T-helper 1 cell treated with Interleukin-12 subunit alpha and Interleukin-12 subunit beta and Interleukin-4 antibody, amounts not matched to agents 30 μg/mL and 1 μg/mL, for 36 hours (primary cell): ENCODE data around the gene EHD1.
A peak's percentile ranks its signal among the peaks of the same experiment; 100 is the strongest.

Source experiments
- H3K27ac Mint-ChIP-seq: one replicate; pipeline ENCODE4 v1.8.0; 2021; ENCODE audit warnings: mild to moderate bottlenecking, mixed read lengths
- H3K27me3 Mint-ChIP-seq: one replicate; pipeline ENCODE4 v1.8.0; 2021; ENCODE audit warnings: low read depth, mixed read lengths
- H3K36me3 Mint-ChIP-seq: one replicate; pipeline ENCODE4 v1.8.0; 2021; ENCODE audit warnings: low read depth, mixed read lengths
- H3K4me1 Mint-ChIP-seq: one replicate; pipeline ENCODE4 v1.8.0; 2021; ENCODE audit warnings: low read depth, mixed read lengths
- H3K4me3 Mint-ChIP-seq: one replicate; pipeline ENCODE4 v1.8.0; 2021; ENCODE audit warnings: mild to moderate bottlenecking, moderate library complexity, mixed read lengths
- H3K9me3 Mint-ChIP-seq: one replicate; pipeline ENCODE4 v1.8.0; 2021; ENCODE audit warnings: mixed read lengths

Gene EHD1

DNA sequence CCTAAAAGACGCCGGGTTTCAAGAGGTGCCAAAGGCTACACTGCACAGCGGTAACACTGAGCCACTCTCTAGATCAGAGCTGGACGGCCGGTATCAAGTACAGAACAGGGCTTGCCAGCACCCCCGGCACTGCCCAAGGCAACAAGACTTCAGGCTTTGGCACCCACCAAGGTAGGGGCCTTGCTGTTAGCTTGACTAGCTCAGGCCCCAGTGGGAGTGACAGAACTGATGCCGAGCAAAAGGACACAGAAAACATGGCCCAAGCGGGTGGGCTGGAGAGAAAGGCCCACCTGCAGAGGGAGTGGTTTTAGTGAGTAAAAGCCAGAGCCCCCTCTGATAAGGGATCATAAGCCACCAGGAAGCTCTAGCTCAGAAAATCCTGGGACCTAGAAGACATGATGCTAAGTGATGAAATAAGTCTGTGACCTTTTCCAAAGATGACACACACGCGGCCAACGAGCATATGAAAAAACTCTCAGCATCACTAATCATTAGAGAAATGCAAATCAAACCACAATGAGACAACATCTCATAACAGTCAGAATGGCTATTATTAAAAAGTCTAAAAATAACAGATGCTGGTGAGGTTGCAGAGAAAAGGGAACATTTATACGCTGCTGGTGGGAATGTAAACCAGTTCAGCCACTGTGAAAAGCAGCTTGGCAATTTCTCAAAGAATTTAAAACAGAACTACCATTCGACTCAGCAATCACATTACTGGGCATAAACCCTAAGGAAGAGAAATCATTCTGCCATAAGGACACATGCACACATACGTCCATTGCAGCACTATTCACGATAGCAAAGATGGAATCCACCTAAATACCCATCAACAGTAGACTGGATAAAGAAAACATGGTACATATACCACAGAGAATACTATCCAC is 12.9 kb downstream of the EHD1 start:
- no peaks in the 10 kb centered on the region for H3K9me3 Mint-ChIP-seq
- peaks cover 72% of the 10 kb centered on the region for H3K4me1 Mint-ChIP-seq
- H3K27ac Mint-ChIP-seq = peak overlapping the region; percentile 89
- H3K36me3 Mint-ChIP-seq = peaks cover 20% of the 10 kb centered on the region
- H3K4me3 Mint-ChIP-seq = peak overlapping the region; percentile 46
- no peaks in the 10 kb centered on the region for H3K27me3 Mint-ChIP-seq

DNA sequence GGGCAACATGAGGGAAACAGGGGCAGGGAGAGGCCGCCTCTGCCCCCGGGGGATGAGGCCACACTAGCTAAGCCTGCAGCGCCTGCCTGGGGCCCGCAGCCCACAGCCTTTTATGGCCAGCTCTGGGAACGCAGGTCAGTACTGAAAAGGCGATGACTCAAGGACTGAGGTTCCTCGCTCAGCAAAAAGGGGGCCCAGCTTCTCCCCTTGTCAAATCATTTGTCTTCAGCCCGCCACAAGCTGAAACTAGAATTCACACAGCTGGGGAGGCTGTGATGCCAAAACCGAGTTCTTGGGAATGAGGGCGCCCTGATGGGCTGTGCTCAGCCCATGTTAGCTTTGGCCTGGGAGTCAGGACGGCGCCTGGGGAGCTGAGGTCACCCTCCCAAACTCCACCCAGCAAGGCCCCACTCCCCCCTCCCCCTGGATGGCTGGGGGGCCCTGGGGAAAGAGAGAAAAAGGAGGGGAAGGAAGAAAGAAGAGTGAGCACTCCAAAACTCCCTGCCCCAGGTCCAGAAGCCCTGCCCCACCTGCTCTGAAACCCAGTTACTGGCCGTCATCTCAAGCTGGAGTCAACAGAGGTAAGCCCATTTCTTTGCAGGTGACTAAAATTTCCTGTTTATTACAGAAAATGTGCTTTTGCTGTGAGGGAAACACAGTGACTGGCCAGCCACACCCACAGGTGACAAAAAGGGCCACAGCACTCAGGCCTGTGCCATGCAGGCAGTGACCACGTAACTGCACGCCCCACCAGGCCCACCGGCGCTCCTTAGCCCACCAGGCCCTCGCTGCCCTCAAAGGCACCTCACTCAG is 13.7 kb downstream of the EHD1 start:
- Mint-ChIP-seq H3K4me1 (peaks cover 75% of the 10 kb centered on the region), H3K27ac (peak overlapping the region; percentile 89), H3K4me3 (peak overlapping the region; percentile 58), H3K36me3 (peaks cover 24% of the 10 kb centered on the region), H3K9me3 (no peaks in the 10 kb centered on the region), H3K27me3 (no peaks in the 10 kb centered on the region)

DNA sequence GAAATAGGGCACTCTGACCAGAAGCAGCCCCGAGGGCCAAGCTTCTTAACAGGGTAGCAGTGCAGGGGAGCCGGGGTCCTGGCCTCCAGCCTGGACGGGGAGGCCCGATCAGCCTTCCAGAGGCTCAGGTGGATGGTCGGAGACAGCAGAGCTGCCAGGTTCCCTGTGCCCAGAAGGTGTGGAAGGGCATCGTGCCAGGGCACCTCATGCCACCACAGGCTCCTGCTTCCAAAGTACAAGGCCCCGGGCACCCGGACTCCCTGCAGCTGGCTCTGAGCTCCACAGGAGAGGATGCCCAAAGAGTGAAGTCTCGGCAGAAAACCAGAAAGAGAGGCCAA is 14.3 kb downstream of the EHD1 start:
- H3K4me1 Mint-ChIP-seq = peaks cover 75% of the 10 kb centered on the region
- H3K27me3 Mint-ChIP-seq = no peaks in the 10 kb centered on the region
- peaks cover 27% of the 10 kb centered on the region for H3K36me3 Mint-ChIP-seq
- peak overlapping the region; percentile 89 for H3K27ac Mint-ChIP-seq
- H3K9me3 Mint-ChIP-seq = no peaks in the 10 kb centered on the region
- peak overlapping the region; percentile 31 for H3K4me3 Mint-ChIP-seq

DNA sequence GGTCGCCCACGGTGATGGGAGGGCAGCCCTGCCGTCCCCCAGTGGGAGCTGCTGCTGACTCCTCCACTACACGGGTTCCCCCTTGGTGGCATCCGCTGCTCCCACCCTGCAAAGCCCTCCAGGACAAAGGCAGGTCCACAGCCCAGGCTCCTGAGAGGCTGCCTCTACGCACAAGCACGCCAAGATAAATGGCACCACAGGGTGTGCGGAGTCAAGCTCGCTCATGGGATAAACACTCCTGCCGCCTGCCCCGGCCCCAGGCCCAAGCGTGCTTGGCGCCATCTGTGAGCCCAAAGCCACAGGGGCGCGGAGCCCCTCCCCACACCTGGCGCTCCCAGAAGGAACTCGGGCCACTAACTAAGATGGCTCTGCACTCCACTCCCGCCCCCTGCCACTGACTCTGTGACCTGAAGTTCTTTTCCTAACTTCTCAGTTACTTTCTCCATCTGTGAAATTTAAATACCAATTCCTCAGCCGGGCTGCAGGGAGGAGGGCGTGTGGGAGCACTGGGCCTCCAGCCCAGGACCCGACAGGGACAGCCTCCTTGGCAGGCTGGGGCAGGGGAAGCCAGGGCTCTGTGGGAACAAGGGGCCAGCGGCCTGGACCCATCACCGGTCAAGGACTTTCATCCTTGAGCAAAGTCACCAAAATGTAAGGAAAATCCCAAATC is 14.9 kb downstream of the EHD1 start:
- Mint-ChIP-seq H3K4me1 (peaks cover 75% of the 10 kb centered on the region), H3K36me3 (peaks cover 29% of the 10 kb centered on the region), H3K4me3 (no peak overlapping the region), H3K27ac (peak overlapping the region; percentile 89), H3K9me3 (no peaks in the 10 kb centered on the region), H3K27me3 (no peaks in the 10 kb centered on the region)

DNA sequence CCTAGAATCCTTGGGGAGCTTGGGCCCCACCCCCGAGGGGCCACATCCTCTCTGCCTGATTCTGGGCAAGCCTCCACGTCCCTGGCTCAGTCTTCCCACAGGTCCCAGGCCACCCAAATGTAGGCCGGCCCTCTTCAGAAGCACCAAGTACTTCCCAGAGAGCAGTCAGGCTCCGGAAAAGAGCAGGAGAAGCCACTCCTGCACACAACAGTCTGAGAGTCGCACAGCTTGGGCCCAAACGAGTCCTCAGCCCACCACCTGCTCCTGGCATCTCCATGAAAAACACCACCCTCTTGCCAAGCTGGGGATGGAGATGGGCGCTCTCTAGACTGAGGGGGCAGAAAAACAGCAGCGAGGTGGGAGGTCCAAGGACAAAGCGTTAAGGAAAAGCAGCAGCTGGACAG is 15.4 kb downstream of the EHD1 start:
- H3K36me3 Mint-ChIP-seq = peaks cover 25% of the 10 kb centered on the region
- H3K9me3 Mint-ChIP-seq = no peaks in the 10 kb centered on the region
- H3K4me1 Mint-ChIP-seq = peaks cover 71% of the 10 kb centered on the region
- H3K4me3 Mint-ChIP-seq = peak overlapping the region; percentile 62
- no peaks in the 10 kb centered on the region for H3K27me3 Mint-ChIP-seq
- peak overlapping the region; percentile 79 for H3K27ac Mint-ChIP-seq

DNA sequence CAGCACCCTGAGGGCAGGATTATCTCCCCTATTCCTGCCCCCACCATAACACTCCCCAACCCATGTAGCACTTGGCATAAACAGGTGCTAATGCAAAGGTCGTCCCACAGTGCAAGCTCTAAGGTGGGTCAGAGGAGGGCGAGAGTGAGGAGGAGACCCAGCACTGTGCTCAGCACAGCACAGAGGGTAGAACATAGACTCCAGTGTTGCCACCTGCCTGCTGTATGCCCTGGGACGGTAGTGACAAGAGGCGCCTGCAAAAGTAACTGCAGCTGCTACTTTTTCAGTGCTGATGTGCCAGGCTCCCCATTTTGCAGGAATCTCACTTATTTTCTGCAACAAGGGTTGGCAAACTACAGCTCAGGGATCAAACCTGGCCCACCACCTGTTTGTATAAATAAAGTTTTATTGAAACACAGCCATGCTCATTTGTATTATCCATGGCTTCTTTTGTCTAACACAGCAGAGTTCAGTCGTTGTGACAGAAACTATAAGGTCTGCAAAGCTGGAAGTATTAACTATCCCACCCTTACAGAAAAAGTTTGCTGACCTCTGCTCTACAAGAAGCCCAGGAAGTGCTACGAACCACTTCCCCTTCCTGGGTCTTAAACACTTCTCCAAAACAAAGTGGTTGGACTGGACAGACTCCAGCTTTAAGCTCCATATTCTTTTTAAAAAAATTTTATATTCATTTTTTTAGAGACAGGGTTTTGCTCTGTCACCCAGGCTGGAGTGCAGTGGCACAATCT is 17.0 kb downstream of the EHD1 start:
- Mint-ChIP-seq H3K9me3 (no peaks in the 10 kb centered on the region), H3K4me3 (peak overlapping the region; percentile 70), H3K27me3 (no peaks in the 10 kb centered on the region), H3K4me1 (peaks cover 77% of the 10 kb centered on the region), H3K36me3 (peaks cover 27% of the 10 kb centered on the region), H3K27ac (peak overlapping the region; percentile 91)

DNA sequence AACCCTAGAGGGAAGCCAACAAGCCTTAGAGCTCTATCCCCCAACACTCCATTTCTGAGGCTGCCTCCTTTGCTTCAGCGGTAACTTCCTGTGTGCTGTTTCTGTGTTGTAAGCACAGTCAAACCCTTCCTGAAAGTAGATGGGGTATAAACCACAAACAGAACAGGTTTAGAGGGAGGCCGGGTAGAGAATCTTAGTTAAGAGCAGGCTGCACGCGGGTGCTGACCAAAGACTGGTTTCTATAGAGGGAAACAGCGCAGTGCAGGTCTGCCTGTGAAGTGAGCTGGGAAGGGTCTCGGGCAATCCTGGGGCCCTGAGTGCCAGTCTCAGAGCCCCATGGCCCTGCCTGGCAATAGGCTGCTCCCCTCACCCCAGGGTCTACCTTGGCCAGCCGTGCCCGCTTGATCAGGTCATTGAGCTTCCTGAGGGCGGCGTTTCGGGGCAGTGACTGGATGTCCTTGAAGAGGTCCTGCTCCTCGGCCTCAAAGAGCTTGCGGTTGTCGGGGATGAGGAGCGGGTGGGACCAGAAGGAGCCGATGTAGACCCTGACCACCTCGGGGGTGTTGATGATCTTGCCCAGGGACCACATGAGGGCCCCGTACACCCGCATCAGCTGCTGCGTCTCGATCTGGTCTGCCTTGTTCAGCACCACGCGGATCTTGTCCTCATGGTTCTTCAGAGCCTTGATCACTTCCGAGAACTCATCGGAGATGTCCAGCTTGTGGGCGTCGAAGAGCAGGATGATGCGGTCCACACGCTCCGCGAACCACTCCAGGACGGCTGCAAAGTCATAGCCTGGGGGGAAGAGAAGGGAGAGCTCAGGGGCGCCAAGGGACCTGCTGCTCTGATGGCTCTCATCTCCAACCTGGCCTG is 18.6 kb downstream of the EHD1 start:
- Mint-ChIP-seq H3K4me1 (peaks cover 77% of the 10 kb centered on the region), H3K36me3 (peaks cover 29% of the 10 kb centered on the region), H3K9me3 (no peaks in the 10 kb centered on the region), H3K4me3 (peak overlapping the region; percentile 76), H3K27ac (peak overlapping the region; percentile 88), H3K27me3 (no peaks in the 10 kb centered on the region)

DNA sequence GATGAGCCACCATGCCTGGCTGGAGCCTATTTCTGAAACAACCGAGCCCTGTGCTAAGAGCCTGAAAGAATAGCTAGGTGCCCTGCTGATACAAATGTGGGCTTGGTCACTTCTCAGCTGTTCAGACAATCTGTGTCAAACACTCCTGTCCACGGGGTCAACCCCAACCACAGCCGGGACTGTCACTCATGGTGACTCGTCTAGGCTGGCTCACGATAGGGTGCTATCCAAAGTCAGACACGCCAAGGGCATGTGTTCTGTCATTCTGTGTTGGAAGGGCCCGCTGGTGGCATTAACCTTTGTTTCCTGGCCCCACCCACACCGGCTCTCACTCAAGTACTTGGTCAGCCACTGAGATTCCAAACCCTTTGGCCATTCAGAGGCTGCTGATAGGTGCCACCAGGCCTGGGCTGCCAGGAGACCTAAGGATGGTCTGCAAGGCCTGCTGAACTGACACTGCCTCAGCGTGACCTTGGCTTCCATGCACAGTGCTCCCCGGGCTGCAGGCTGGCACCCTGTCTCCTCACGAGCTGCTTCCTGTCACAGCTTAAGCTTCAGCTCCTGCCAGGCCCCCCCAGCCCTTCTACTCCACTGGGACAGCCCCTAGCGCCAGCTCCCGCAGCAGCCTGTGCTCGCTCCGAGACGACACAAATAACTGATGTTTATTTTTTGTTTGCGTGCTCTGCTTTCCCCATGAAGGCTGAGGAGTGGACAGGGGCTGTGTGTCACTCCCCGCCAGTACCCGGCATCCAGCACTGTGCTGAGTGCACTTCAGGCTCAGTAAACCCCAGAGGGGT is 19.8 kb downstream of the EHD1 start:
- H3K36me3 Mint-ChIP-seq = peaks cover 36% of the 10 kb centered on the region
- peak overlapping the region; percentile 88 for H3K27ac Mint-ChIP-seq
- H3K27me3 Mint-ChIP-seq = no peaks in the 10 kb centered on the region
- H3K9me3 Mint-ChIP-seq = no peaks in the 10 kb centered on the region
- H3K4me3 Mint-ChIP-seq = peak overlapping the region; percentile 76
- H3K4me1 Mint-ChIP-seq = peaks cover 74% of the 10 kb centered on the region

DNA sequence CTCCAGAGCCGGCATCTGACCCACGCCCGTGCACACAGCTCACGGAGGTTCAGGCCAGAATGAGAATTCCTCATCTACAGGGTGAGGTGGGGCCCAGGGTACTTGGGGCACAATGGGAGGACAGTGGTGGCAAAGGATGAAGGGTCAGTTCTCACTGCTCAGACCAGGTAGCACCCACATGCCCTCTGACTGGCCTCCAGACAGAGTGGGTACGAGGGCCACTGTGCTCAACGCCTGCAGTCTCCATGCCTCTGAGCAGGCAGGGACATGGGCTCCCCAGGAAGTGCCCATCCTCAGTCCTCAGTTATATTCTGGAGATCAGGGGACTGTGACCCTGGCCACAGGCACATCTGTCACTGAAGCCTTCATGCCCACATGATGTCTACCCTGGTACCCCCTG is 20.9 kb downstream of the EHD1 start:
- Mint-ChIP-seq H3K27me3 (no peaks in the 10 kb centered on the region), H3K36me3 (peaks cover 39% of the 10 kb centered on the region), H3K4me1 (peaks cover 74% of the 10 kb centered on the region), H3K27ac (peak overlapping the region; percentile 59), H3K9me3 (no peaks in the 10 kb centered on the region), H3K4me3 (peak overlapping the region; percentile 28)

DNA sequence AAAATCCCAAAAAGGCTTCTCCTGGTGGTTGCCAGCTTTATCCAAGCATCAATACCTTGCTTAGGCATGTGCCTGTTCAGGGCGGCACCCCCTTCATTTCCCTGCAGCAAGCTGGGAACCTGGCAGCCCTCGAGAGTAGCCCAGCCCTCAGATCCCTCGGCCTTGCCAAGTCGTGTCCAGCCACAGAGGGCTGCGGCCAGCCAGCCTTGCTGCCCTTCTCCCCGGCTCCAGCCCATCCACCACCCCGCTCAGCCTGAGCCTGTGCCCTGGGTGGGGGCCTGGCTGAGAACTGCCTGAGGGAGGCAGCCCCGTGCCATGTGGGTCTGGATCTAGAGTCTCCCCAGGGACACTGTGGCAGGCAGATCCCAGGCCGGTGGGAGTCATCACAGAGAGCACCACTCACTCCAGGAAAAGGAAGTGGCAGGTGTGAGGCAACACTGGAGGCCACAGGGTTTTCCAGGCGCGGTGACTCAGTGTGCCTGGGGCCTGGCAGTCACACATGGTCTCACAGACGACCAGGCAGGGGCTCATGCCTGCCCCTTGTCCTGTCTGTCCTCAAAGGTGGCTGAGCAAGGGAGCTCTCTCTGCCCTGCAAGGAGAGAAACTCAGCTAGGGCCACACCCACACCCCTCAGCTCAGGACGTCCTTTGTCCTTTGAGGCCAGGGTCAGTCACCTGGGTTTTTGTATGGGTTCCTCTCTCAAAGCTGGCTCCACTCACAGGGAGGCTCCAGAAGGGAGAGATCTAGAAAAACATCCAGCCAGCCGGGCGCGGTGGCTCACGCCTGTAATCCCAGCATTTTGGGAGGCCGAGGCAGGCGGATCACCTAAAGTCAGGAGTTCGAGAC is 21.8 kb downstream of the EHD1 start:
- Mint-ChIP-seq H3K4me3 (peak overlapping the region; percentile 37), H3K27ac (peak overlapping the region; percentile 74), H3K9me3 (no peaks in the 10 kb centered on the region), H3K4me1 (peaks cover 77% of the 10 kb centered on the region), H3K36me3 (peaks cover 37% of the 10 kb centered on the region), H3K27me3 (no peaks in the 10 kb centered on the region)

DNA sequence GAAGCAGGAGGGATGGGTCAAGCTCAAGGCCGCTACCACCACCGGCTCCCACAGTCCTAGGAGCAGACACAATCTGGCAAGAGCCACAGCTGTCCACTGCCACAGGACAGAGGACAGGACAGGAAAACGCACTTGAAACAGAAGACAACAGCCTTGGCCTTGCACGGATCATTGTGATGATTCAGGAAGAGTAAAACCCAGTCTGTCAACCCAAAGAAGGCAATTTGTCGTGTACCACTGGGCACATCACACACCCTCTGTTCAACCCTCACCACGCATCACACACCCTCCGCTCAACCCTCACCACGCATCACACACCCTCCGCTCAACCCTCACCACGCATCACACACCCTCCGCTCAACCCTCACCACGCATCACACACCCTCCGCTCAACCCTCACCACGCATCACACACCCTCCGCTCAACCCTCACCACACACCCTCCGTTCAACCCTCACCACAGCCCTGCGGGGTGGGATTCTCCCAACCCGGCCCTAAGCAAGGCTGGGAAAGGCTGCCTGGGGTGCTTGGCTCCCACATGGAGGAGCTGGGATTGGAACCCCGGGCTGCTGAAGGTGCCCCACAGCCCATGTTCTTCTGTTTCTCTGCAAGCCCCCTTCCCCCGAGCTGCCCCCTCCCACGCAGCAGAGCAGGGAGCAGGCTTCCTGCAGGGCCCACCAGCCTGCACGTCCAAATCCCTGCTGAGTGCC is 22.7 kb downstream of the EHD1 start:
- Mint-ChIP-seq H3K27me3 (no peaks in the 10 kb centered on the region), H3K4me1 (peaks cover 79% of the 10 kb centered on the region), H3K9me3 (no peaks in the 10 kb centered on the region), H3K27ac (peak overlapping the region; percentile 74), H3K4me3 (peak overlapping the region; percentile 54), H3K36me3 (peaks cover 38% of the 10 kb centered on the region)
